Stimulated activated CD4-positive, alpha-beta T cell treated with anti-CD3 and anti-CD28 coated beads, Interleukin-15, amount 100 ng/mL, for 1 hour (primary cell): ENCODE results near the gene ERMN.
"Not testable (repeated sequence)": the region's sequence is repeated elsewhere in the genome, so short reads cannot be mapped to it uniquely, and the experiment has no call there.

Experiments used
- DNase-seq, 2 donors: peaks; one replicate each; pipeline ENCODE4 v3.0.0-alpha.2; 2020; ENCODE audit warnings: low read depth in 1 of 2, low spot score in 1 of 2

Gene ERMN

GRCh38 chr2:157325786-157326185 is at the start of gene ERMN:
ERMN (minus strand) TSS chr2:157325824; CDS start chr2:157325642, 182 bp downstream.
- no peak for DNase-seq

GRCh38 chr2:157375384-157375783 is 49.8 kb upstream of the ERMN start:
- no peak for DNase-seq

GRCh38 chr2:157368508-157368907 is 42.9 kb upstream of the ERMN start:
- not testable (repeated sequence) for DNase-seq

GRCh38 chr2:157367704-157368103 is 42.1 kb upstream of the ERMN start:
- no peak for DNase-seq

GRCh38 chr2:157364257-157364974 is 38.8 kb upstream of the ERMN start:
- DNase-seq, result no peak

GRCh38 chr2:157363612-157364101 is 38.0 kb upstream of the ERMN start:
- DNase-seq, result no peak

- no peak for DNase-seq
Measured at GRCh38 chr2:157362627-157363026, 37.0 kb upstream of the ERMN start.

- DNase-seq, result no peak
Measured at GRCh38 chr2:157361526-157361925, 35.9 kb upstream of the ERMN start.

- no peak for DNase-seq
Measured at GRCh38 chr2:157359628-157360027, 34.0 kb upstream of the ERMN start.

GRCh38 chr2:157355618-157356017 is 30.0 kb upstream of the ERMN start:
- no peak for DNase-seq

GRCh38 chr2:157349949-157350515 is 24.4 kb upstream of the ERMN start:
- no peak for DNase-seq

GRCh38 chr2:157348291-157348921 is 22.8 kb upstream of the ERMN start:
- DNase-seq, result no peak

GRCh38 chr2:157345647-157346389 is 20.2 kb upstream of the ERMN start:
- DNase-seq, result no peak

- not testable (repeated sequence) for DNase-seq
Measured at GRCh38 chr2:157341381-157341780, 15.8 kb upstream of the ERMN start.

GRCh38 chr2:157339965-157340655 is 14.5 kb upstream of the ERMN start:
- DNase-seq, result no peak

GRCh38 chr2:157337978-157338377 is 12.4 kb upstream of the ERMN start:
- DNase-seq, result no peak

- no peak for DNase-seq
Measured at GRCh38 chr2:157336137-157337010, 10.8 kb upstream of the ERMN start.

- DNase-seq, result no peak
Measured at GRCh38 chr2:157334797-157335196, 9.2 kb upstream of the ERMN start.

GRCh38 chr2:157334335-157334734 is 8.7 kb upstream of the ERMN start:
- no peak for DNase-seq
